Motor neuron (in vitro differentiated cells): Measurements from ENCODE around the gene UNC50. TPM values are rescaled to one million over a fixed set of nuclear protein-coding genes. Genes with fewer than 3 reads are reported as not detected.

Experiments used
- ATAC-seq, 8 experiments: fragments of 200-7000 bp; cut with Tn5 transposase; replicated peaks in 6 of 8; 2 replicates each; pipeline ENCODE4 v1.8.0; 2021; ENCODE audit warnings: mild to moderate bottlenecking in 8 of 8, moderate library complexity in 8 of 8
- H3K27ac ChIP-seq, 2 donors: fragments of 250-450 bp; sonication (Bioruptor Pico); 2 replicates each; pipeline ENCODE4 v1.9.0; 2021; ENCODE audit warnings: antibody characterized with exemption in 2 of 2, mild to moderate bottlenecking in 2 of 2, moderate library complexity in 1 of 2
- H3K4me1 ChIP-seq, 2 donors: fragments of 250-450 bp; sonication (Bioruptor Pico); replicated peaks in 1 of 2; 2 replicates each; pipeline ENCODE4 v1.6.1; 2021; ENCODE audit warnings: antibody characterized with exemption in 2 of 2, mild to moderate bottlenecking in 2 of 2, moderate library complexity in 1 of 2
- H3K4me3 ChIP-seq, 5 donors: fragments of 250-450 bp; sonication (Bioruptor Pico); 2 replicates each; pipeline ENCODE4 v1.9.0; 2021; ENCODE audit warnings: antibody characterized with exemption in 5 of 5, mild to moderate bottlenecking in 5 of 5, moderate library complexity in 4 of 5
- WGBS, 10 experiments: fragments of 450-650 bp; shearing (Covaris generic); methylation state at CpG; one replicate each; pipeline ENCODE4 v1.0.0; 2022; 5-methylcytosine and 5-hydroxymethylcytosine counted together
- in situ Hi-C, 9 experiments: fragments of 400-800 bp; cut with MboI; loops; one replicate each; pipeline ENCODE4 v1.15.0; 2021; ENCODE audit warnings: low sequenced_read_pairs in 9 of 9, low pct_unique_long_range_greater_than_20kb in 2 of 9; ENCODE audit not compliant: unreplicated experiment in 9 of 9
- total RNA-seq, 8 experiments: library from RNA; unstranded; fragments of 300-600 nt; gene quantifications; 2 replicates each; pipeline versions ENCODE4 v1.2.3 to v1.2.4, GENCODE V29; 2022

Gene UNC50
- total RNA-seq, 8 experiments from 2014 or later = 28.8 to 74.0 (median 39.4) TPM

DNA sequence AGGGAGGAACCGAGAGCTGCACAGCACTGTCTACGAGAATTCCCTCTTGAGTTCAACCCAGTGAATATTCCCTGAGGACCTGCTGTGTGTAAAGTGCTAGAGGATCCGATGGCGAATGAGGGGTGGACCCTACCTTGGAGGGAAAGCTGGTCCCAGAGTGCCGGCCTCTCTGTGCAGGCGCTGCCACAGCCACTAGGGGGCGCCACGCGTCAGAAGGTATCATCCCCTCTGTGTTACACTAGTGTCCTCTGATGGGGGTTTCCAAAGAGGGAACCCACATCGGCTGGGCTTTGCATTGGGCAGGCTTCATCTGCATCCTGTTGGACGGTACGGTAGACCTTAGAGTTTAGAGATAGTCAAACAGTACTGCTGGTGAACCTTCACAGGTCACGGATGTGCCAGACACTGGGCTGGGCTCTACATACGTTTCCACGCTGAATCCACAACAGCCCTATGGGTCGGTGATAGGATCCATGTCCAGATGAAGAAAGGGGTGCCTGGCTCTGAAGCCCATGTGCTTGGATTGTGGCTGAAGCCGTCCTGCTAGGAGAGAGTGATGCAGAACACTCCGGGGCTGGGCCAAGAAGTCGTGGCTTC lies 39.1 kb upstream of the UNC50 start:
- peak in 7 of 8 experiments; percentile 52 to 79 (median 57) for ATAC-seq
- Histone ChIP-seq H3K27ac (no peak overlapping the region), H3K4me1 (no peaks in the 10 kb centered on the region), H3K4me3 (no peak overlapping the region)
- in situ Hi-C loops = no loop called here
- 53 to 100% (median 73%) methylated on average over 1 to 13 of the region's 19 CpGs; no CpG with 5 or more reads in 4 of the 10 experiments for WGBS, 10 experiments

DNA sequence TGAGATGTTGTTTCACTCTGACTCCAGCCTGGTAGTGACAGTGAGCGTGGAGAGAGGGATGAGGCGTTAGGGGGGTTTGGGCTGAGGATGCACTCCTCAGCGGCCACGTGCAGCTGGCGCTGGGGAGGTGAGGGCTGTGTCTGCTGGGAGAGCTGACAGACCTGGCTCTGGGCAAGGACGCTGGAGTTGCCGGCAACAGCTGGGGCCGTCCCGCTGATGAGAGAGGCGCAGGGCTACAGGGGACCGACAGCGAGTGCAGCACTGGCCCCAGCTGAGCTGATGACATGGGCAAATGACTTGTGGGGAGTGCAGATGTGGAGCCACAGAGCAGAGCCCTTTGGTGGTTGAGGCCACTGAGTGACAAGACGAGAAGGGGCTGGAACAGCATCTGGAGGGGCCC lies 38.5 kb upstream of the UNC50 start:
- in situ Hi-C loops = no loop called here

DNA sequence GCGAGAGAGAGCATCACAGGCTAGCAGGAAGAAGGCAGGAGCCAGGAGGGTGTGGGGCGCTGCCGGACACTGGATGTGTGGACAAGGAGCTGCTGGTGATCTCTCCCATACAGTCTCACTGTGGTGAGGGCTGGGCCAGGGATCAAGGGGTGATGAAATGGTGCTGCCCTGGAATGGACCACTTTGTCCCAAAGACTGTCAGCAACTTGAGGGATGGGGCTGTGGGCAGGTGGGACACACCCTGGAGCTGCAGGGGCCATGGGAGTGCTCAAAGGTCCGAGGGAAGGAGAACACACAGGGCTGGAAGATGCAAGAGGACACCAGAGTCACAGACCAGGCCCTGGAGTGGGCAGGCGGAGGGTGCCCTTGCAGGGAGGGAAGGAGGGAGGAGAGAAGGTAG lies 38.0 kb upstream of the UNC50 start:
- H3K4me3 ChIP-seq = no peak overlapping the region
- 83 to 100% (median 97%) methylated on average over 1 to 3 of the region's 5 CpGs; no CpG with 5 or more reads in 4 of the 10 experiments for WGBS, 10 experiments
- H3K27ac ChIP-seq = no peak overlapping the region
- in situ Hi-C loops = no loop called here
- ATAC-seq = no peak
- H3K4me1 ChIP-seq = no peaks in the 10 kb centered on the region

More for the DNA sequence above, 38.5 kb upstream of the UNC50 start:
- no peaks in the 10 kb centered on the region for H3K4me1 ChIP-seq
- WGBS, 10 experiments = 89 to 100% (median 98%) methylated on average over 1 to 8 of the region's 13 CpGs; no CpG with 5 or more reads in 2 of the 10 experiments
- no peak overlapping the region for H3K27ac ChIP-seq
- H3K4me3 ChIP-seq = no peak overlapping the region
- no peak for ATAC-seq

DNA sequence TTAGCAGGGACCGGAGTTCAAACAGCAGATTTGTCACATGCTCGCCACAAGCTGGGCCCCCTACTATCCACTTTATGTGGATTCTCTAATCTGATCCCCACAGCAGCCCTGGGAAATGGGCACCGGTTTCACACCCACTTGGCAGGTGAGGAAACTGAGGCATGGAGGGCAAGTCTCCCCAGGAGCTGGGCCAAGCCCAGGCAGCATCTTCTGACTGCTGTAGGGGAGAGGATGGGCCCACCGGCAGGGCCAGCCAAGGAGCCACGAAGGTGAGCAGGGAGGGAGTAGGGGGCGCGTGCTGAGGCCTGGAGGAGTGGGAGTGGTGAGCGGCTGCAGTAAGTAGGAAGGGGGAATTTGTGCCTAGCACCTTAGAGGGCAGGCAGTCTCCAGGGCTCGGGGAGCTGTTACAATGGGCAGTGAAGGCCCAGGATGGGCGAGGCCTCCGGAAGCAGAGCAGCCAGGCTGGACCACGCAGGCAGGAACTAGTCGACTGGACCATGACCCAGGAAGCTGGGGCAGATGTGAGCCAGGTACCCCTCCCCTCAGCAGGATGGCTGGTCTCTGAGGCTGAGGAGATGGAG lies 37.2 kb upstream of the UNC50 start:
- WGBS, 10 experiments = 80 to 100% (median 93%) methylated on average over 1 to 3 of the region's 13 CpGs; no CpG with 5 or more reads in 4 of the 10 experiments

DNA sequence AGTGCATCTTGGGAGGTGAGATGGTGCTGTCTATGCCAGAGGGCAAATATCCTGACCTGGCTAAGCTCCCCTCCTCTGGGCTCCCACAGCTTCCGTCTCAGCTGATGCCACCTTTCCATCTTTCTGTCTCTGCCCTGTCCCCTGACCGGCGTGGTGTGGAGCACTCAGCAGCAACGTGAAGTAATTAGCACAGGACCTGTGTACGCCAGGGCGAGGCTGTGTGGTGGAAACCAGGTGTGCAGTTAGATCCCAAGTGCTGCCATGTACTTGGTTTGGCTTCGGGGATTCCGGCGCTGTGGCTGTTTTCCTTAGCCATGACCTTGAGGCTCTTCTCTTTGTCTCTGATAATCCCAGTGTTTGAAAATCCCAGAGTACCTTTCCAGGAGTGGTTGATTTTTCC lies 36.6 kb upstream of the UNC50 start:
- Histone ChIP-seq H3K4me3 (no peak overlapping the region), H3K4me1 (no peaks in the 10 kb centered on the region), H3K27ac (no peak overlapping the region)
- in situ Hi-C loops = no loop called here
- ATAC-seq = no peak
- WGBS, 10 experiments = 88 to 100% (median 95%) methylated on average over 1 to 6 of the region's 9 CpGs; no CpG with 5 or more reads in 6 of the 10 experiments

More for the DNA sequence above, 37.2 kb upstream of the UNC50 start:
- ATAC-seq = no peak
- H3K4me1 ChIP-seq = no peaks in the 10 kb centered on the region
- H3K27ac ChIP-seq = no peak overlapping the region
- no peak overlapping the region for H3K4me3 ChIP-seq
- in situ Hi-C loops = no loop called here

DNA sequence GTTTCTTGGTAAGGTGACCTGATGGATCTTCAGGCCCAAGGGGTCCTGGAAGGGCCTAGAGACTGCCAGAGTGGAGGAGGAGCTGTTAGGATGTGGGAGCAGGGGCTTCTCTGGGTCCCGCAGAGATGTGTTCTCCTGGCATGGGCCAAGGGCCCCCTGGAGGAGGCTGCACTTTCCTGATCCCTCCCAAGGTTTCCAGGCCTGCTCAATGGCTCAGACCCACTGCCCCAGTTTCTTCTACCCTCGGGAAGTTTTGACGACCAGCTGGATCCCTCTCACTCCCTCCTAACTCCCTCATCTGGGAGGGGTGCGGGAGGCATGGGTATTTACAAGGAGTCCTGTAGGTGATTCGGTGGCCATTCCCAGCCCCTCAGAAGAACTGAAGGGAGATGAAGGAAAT lies 36.2 kb upstream of the UNC50 start:
- WGBS, 10 experiments = 60 to 100% (median 92%) methylated on average over 1 to 5 of the region's 5 CpGs; no CpG with 5 or more reads in 6 of the 10 experiments

DNA sequence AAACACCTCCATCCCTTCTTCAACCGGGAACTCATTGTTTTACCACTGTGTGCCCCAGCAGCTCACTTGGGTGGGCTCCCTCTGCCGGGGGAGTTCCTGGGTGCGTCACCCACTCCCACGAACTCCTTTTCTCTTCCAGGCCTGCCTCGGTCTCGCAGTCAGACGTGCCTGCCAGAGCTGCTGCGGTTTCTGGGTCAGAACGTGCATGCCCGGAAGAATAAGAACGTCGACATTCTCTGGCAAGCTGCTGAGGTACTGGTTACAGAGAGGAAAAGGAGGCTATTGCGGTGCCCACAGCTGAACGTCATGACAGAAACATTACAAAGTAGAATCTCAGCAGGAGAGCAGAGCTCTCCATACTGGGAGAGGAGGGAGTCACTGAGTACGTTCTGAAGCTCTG lies 35.7 kb upstream of the UNC50 start:
- Histone ChIP-seq H3K27ac (no peak overlapping the region), H3K4me3 (no peak overlapping the region), H3K4me1 (no peaks in the 10 kb centered on the region)
- 50 to 100% (median 89%) methylated on average over 1 to 10 of the region's 15 CpGs; no CpG with 5 or more reads in 4 of the 10 experiments for WGBS, 10 experiments
- no peak for ATAC-seq
- in situ Hi-C loops = no loop called here

More for the DNA sequence above, 36.2 kb upstream of the UNC50 start:
- H3K27ac ChIP-seq = no peak overlapping the region
- in situ Hi-C loops = no loop called here
- H3K4me3 ChIP-seq = no peak overlapping the region
- no peaks in the 10 kb centered on the region for H3K4me1 ChIP-seq
- ATAC-seq = no peak

DNA sequence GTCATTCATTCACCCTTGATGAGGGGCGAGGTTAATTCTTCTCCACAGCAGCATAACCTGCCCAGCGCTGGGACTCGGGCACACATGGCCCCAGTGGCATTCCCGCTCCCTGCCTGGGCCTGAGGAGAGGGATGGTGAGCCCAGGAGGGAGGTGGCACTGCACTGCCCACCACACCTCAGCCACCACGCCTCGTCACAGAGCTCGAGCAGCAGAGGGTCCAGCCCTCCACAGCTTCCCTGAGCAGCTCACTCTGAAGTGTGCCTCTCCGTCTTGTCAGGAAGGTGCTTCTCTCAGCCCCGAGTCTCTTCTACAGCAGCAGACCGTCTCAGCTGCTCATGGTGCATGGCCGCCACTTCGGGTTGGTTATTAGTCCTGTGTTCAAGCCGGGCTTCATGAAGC lies 35.0 kb upstream of the UNC50 start:
- in situ Hi-C loops = no loop called here
- WGBS, 10 experiments = 78 to 100% (median 100%) methylated on average over 1 to 6 of the region's 13 CpGs; no CpG with 5 or more reads in 3 of the 10 experiments
- Histone ChIP-seq H3K4me1 (no peaks in the 10 kb centered on the region), H3K27ac (no peak overlapping the region), H3K4me3 (no peak overlapping the region)
- no peak for ATAC-seq

DNA sequence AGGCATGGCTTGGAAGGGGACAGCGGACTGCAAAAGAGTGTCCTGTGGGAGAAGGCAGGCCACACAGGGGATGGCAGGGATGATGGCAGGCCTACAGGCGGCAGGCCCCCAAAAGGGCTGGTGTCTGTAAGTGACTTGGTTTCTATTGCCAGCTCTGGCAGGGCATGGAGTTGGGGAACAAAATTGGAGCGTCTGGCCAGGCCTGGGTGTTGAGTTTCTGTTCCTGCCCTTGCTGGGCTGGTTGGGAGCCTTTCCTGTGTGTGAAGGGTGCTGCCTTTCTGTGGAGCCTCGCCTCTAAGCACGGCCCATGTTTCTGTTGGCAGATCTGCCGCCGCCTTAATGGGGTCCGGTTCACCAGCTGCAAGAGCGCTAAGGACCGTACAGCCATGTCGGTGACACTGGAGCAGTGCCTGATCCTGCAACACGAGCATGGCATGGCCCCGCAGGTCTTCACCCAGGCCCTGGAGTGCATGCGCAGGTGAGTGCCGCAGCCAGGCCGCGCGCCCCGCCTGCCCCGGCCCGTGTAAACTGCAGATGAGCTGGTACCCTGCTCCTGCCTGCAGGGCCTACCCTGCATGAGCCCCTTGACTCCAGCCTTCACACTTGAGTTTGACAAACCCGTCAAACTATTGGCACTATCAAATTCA lies 31.6 kb upstream of the UNC50 start:
- 87 to 100% (median 100%) methylated on average over 1 to 7 of the region's 22 CpGs; no CpG with 5 or more reads in 6 of the 10 experiments for WGBS, 10 experiments

DNA sequence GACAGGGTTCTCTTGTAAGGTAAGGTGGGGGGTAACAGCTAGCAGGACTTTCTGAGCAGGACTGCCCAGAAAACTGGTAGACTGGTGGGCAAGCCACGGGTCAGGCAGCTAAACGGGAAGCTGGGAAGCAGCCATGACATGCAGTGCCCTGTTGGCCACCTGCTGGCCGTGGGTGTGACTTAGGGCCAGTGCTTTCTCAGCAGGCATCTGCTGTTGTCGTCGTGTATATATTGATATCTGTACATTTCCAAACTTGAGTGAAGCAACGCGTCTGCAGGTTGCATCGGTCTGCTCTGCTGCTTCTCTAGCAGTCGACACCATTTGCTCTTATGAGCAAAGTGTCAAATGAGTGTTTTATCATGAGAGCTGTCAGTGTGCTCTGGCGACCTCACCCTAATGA lies 31.1 kb upstream of the UNC50 start:
- 60 to 100% (median 81%) methylated on average over 1 to 7 of the region's 10 CpGs; no CpG with 5 or more reads in 4 of the 10 experiments for WGBS, 10 experiments
- no peak overlapping the region for H3K27ac ChIP-seq
- in situ Hi-C loops = no loop called here
- H3K4me3 ChIP-seq = no peak overlapping the region
- H3K4me1 ChIP-seq = no peaks in the 10 kb centered on the region
- ATAC-seq = no peak

More for the DNA sequence above, 31.6 kb upstream of the UNC50 start:
- in situ Hi-C loops = no loop called here
- no peak for ATAC-seq
- H3K4me3 ChIP-seq = no peak overlapping the region
- H3K4me1 ChIP-seq = no peaks in the 10 kb centered on the region
- H3K27ac ChIP-seq = no peak overlapping the region

DNA sequence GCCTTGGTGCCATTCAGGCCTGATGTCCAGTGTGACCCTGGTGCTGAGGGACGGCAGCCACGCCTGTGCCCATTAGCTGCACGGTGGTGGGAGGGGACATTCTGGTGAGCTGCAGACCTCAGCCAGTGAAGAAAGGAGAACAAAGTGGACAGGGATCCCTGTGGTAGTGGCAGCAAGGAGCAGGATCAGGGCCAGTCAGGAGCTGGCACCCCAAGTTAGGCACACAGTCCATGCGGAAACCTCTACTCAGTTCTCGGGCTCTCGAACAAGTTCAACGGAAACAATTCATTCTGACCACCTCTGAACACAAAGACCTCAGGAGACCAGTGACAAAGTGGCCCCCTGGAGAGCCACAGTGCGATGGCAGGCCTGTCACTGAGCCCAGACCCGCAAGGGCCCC lies 30.2 kb upstream of the UNC50 start:
- H3K4me3 ChIP-seq = no peak overlapping the region
- H3K27ac ChIP-seq = no peak overlapping the region
- in situ Hi-C loops = no loop called here
- no peak for ATAC-seq
- WGBS, 10 experiments = 70 to 94% (median 87%) methylated on average over 2 to 7 of the region's 9 CpGs; no CpG with 5 or more reads in 5 of the 10 experiments
- no peaks in the 10 kb centered on the region for H3K4me1 ChIP-seq

DNA sequence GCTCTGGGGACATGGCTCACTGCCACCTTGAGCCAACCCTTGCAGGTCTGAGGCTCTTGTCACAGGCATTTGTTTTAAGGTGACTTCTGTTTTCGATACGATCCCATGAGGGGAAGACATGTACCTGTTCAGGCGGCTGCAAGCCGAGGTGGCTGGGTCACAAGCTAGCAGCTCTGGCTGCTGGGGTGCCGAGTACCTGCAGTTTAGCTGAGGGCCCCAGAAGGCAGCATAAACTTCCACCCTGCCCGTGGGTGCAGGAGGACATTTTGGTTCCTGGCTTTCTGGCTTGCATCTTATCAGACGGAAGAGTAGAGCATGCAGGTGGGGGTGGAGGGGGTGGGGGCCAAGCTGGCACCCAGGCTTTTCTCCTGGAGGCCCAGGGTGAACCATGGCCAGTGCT lies 28.5 kb upstream of the UNC50 start:
- H3K4me1 ChIP-seq = no peaks in the 10 kb centered on the region
- H3K4me3 ChIP-seq = no peak overlapping the region
- 67 to 100% (median 93%) methylated on average over 1 to 5 of the region's 7 CpGs; no CpG with 5 or more reads in 3 of the 10 experiments for WGBS, 10 experiments
- no peak overlapping the region for H3K27ac ChIP-seq
- no peak for ATAC-seq
- in situ Hi-C loops = no loop called here

DNA sequence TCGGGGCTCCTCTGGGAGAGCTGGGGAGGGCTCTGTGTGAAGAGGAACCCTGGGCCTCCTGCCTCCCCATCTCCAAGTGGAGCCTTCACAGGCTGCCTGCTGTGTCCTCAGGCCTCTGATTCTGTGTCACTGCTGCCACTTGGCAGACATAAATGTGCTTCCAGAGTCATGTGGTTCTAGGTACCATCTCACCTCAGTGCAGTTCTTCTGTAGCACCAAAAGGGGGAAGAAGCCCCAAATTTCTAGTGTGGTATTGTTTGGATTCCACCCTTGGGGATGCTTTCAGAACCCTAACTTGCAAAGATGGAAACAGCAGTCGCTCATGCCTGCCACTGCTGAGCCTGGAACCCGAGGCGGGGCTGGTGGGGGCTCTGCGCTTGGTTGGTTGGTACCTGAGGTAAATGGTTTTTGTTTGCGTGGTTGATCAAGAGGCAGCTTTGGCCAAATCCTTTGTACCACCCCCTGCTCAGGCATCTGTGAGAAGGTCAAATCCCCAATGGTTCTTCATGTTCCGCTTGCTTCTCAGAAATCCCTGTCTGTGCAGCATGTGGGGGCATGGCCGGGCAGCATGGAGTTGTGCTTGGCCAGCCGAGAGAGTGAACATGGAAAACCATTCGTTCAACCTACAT lies 27.6 kb upstream of the UNC50 start:
- WGBS, 10 experiments = 59 to 100% (median 89%) methylated on average over 2 to 7 of the region's 10 CpGs
- ATAC-seq = no peak
- H3K4me3 ChIP-seq = no peak overlapping the region
- in situ Hi-C loops = no loop called here
- H3K27ac ChIP-seq = no peak overlapping the region
- H3K4me1 ChIP-seq = no peaks in the 10 kb centered on the region
